ENCODE results near the gene SFMBT2.

The SFMBT2 gene

GRCh38 chr10:7239312-7239985 is 171.4 kb downstream of the SFMBT2 start:
- no peaks in the 10 kb centered on the region for H3K36me3 ChIP-seq (ENCODE audit: insufficient read depth, insufficient read length, low read length)
- TF ChIP-seq ZNF274 (IDR thresholded peaks at IDR 0.05; ENCODE audit: low read depth, low read length) (no peak), YY1 (IDR thresholded peaks at IDR 0.05; ENCODE audit: insufficient read depth, insufficient read length) (no peak), SUZ12 (IDR thresholded peaks at IDR 0.05; ENCODE audit: extremely low read depth, insufficient read depth, insufficient read length) (no peak)
- H3K27me3 ChIP-seq (ENCODE audit: insufficient read depth, insufficient read length), result no peaks in the 10 kb centered on the region

GRCh38 chr10:7235376-7235775 is 175.5 kb downstream of the SFMBT2 start:
- DNase-seq (ENCODE audit: low read depth, low spot score), result no peak
- Histone ChIP-seq H3K36me3 (ENCODE audit: insufficient read depth, insufficient read length, low read length) (no peaks in the 10 kb centered on the region), H3K9me3 (ENCODE audit: insufficient read depth, low read length) (no peaks in the 10 kb centered on the region), H3K27me3 (ENCODE audit: insufficient read depth, insufficient read length) (no peaks in the 10 kb centered on the region), H3K4me1 (ENCODE audit: insufficient read depth, insufficient read length) (no peaks in the 10 kb centered on the region), H3K4me3 (ENCODE audit: insufficient read length, low read depth) (no peak overlapping the region), H3K9ac (ENCODE audit: insufficient read length, low read depth) (no peak overlapping the region)
- no peak for TF ChIP-seq YY1 (IDR thresholded peaks at IDR 0.05; ENCODE audit: insufficient read depth, insufficient read length)
- no peak for TF ChIP-seq SUZ12 (IDR thresholded peaks at IDR 0.05; ENCODE audit: extremely low read depth, insufficient read depth, insufficient read length)
- no peak for TF ChIP-seq ZNF274 (IDR thresholded peaks at IDR 0.05; ENCODE audit: low read depth, low read length)

More at GRCh38 chr10:7239312-7239985, 171.4 kb downstream of the SFMBT2 start:
- H3K9me3 ChIP-seq (ENCODE audit: insufficient read depth, low read length), result no peaks in the 10 kb centered on the region
- no peaks in the 10 kb centered on the region for H3K4me1 ChIP-seq (ENCODE audit: insufficient read depth, insufficient read length)
- no peak for DNase-seq (ENCODE audit: low read depth, low spot score)
- no peak overlapping the region for H3K4me3 ChIP-seq (ENCODE audit: insufficient read length, low read depth)
- no peak overlapping the region for H3K9ac ChIP-seq (ENCODE audit: insufficient read length, low read depth)

GRCh38 chr10:7234109-7234508 is 176.7 kb downstream of the SFMBT2 start:
- Histone ChIP-seq H3K4me3 (ENCODE audit: insufficient read length, low read depth) (no peak overlapping the region), H3K27me3 (ENCODE audit: insufficient read depth, insufficient read length) (no peaks in the 10 kb centered on the region), H3K36me3 (ENCODE audit: insufficient read depth, insufficient read length, low read length) (no peaks in the 10 kb centered on the region), H3K9me3 (ENCODE audit: insufficient read depth, low read length) (no peaks in the 10 kb centered on the region), H3K4me1 (ENCODE audit: insufficient read depth, insufficient read length) (no peaks in the 10 kb centered on the region), H3K9ac (ENCODE audit: insufficient read length, low read depth) (no peak overlapping the region)
- TF ChIP-seq SUZ12 (IDR thresholded peaks at IDR 0.05; ENCODE audit: extremely low read depth, insufficient read depth, insufficient read length) (no peak), ZNF274 (IDR thresholded peaks at IDR 0.05; ENCODE audit: low read depth, low read length) (no peak), YY1 (IDR thresholded peaks at IDR 0.05; ENCODE audit: insufficient read depth, insufficient read length) (no peak)
- DNase-seq (ENCODE audit: low read depth, low spot score), result no peak

GRCh38 chr10:7233259-7233991 is 177.4 kb downstream of the SFMBT2 start:
- Histone ChIP-seq H3K4me3 (ENCODE audit: insufficient read length, low read depth) (no peak overlapping the region), H3K9me3 (ENCODE audit: insufficient read depth, low read length) (no peaks in the 10 kb centered on the region), H3K27me3 (ENCODE audit: insufficient read depth, insufficient read length) (no peaks in the 10 kb centered on the region), H3K9ac (ENCODE audit: insufficient read length, low read depth) (no peak overlapping the region), H3K4me1 (ENCODE audit: insufficient read depth, insufficient read length) (no peaks in the 10 kb centered on the region), H3K36me3 (ENCODE audit: insufficient read depth, insufficient read length, low read length) (no peaks in the 10 kb centered on the region)
- DNase-seq (ENCODE audit: low read depth, low spot score), result no peak
- TF ChIP-seq YY1 (IDR thresholded peaks at IDR 0.05; ENCODE audit: insufficient read depth, insufficient read length), result no peak

- H3K9me3 ChIP-seq (ENCODE audit: insufficient read depth, low read length), result no peaks in the 10 kb centered on the region
- H3K9ac ChIP-seq (ENCODE audit: insufficient read length, low read depth), result no peak overlapping the region
- no peak for TF ChIP-seq YY1 (IDR thresholded peaks at IDR 0.05; ENCODE audit: insufficient read depth, insufficient read length)
- no peak for TF ChIP-seq ZNF274 (IDR thresholded peaks at IDR 0.05; ENCODE audit: low read depth, low read length)
- TF ChIP-seq SUZ12 (IDR thresholded peaks at IDR 0.05; ENCODE audit: extremely low read depth, insufficient read depth, insufficient read length), result no peak
- H3K4me3 ChIP-seq (ENCODE audit: insufficient read length, low read depth), result no peak overlapping the region
- DNase-seq (ENCODE audit: low read depth, low spot score), result no peak
- peaks cover 2% of the 10 kb centered on the region for H3K36me3 ChIP-seq (ENCODE audit: insufficient read depth, insufficient read length, low read length)
- no peaks in the 10 kb centered on the region for H3K4me1 ChIP-seq (ENCODE audit: insufficient read depth, insufficient read length)
- no peaks in the 10 kb centered on the region for H3K27me3 ChIP-seq (ENCODE audit: insufficient read depth, insufficient read length)
Observed at GRCh38 chr10:7231509-7232414, 179.1 kb downstream of the SFMBT2 start.

- no peak for TF ChIP-seq SUZ12 (IDR thresholded peaks at IDR 0.05; ENCODE audit: extremely low read depth, insufficient read depth, insufficient read length)
- no peak for TF ChIP-seq ZNF274 (IDR thresholded peaks at IDR 0.05; ENCODE audit: low read depth, low read length)
- no peak for TF ChIP-seq YY1 (IDR thresholded peaks at IDR 0.05; ENCODE audit: insufficient read depth, insufficient read length)
- Histone ChIP-seq H3K27me3 (ENCODE audit: insufficient read depth, insufficient read length) (no peaks in the 10 kb centered on the region), H3K4me3 (ENCODE audit: insufficient read length, low read depth) (no peak overlapping the region), H3K9me3 (ENCODE audit: insufficient read depth, low read length) (no peaks in the 10 kb centered on the region), H3K9ac (ENCODE audit: insufficient read length, low read depth) (no peak overlapping the region), H3K36me3 (ENCODE audit: insufficient read depth, insufficient read length, low read length) (peaks cover 2% of the 10 kb centered on the region), H3K4me1 (ENCODE audit: insufficient read depth, insufficient read length) (no peaks in the 10 kb centered on the region)
- DNase-seq (ENCODE audit: low read depth, low spot score), result no peak
Observed at GRCh38 chr10:7230951-7231350, 179.9 kb downstream of the SFMBT2 start.

GRCh38 chr10:7230036-7230435 is 180.8 kb downstream of the SFMBT2 start:
- Histone ChIP-seq H3K4me1 (ENCODE audit: insufficient read depth, insufficient read length) (no peaks in the 10 kb centered on the region), H3K4me3 (ENCODE audit: insufficient read length, low read depth) (no peak overlapping the region), H3K9ac (ENCODE audit: insufficient read length, low read depth) (no peak overlapping the region), H3K36me3 (ENCODE audit: insufficient read depth, insufficient read length, low read length) (peaks cover 2% of the 10 kb centered on the region), H3K27me3 (ENCODE audit: insufficient read depth, insufficient read length) (no peaks in the 10 kb centered on the region), H3K9me3 (ENCODE audit: insufficient read depth, low read length) (no peaks in the 10 kb centered on the region)
- no peak for DNase-seq (ENCODE audit: low read depth, low spot score)
- TF ChIP-seq SUZ12 (IDR thresholded peaks at IDR 0.05; ENCODE audit: extremely low read depth, insufficient read depth, insufficient read length) (no peak), ZNF274 (IDR thresholded peaks at IDR 0.05; ENCODE audit: low read depth, low read length) (no peak), YY1 (IDR thresholded peaks at IDR 0.05; ENCODE audit: insufficient read depth, insufficient read length) (no peak)

Data from NT2/D1 (cell line).